K562 treated with DMSO at 1 percent for 12 hours (cell line): ENCODE data around the gene CCDC15. TPM values are rescaled to one million over a fixed set of nuclear protein-coding genes. Genes with fewer than 3 reads are reported as not detected.

Experiments used
- total RNA-seq: library from RNA; unstranded; fragments of 300-600 nt; gene quantifications from 2 replicates; pipeline ENCODE4 v1.2.3, GENCODE V29; 2022; ENCODE audit not compliant: insufficient read depth

CCDC15 gene
- total RNA-seq = 0.65 and 4.8 TPM in 2 replicates

GRCh38 chr11:124953753-124954589 is at the start of gene CCDC15:
TSS of gene CCDC15 (plus strand) at chr11:124954202. CDS start at chr11:124954733, 531 bp downstream.

GRCh38 chr11:124918950-124919349 is 35.1 kb upstream of the CCDC15 start, which contains the start of gene HEPN1:
TSS of gene HEPN1 (plus strand) at chr11:124919250.

GRCh38 chr11:124935548-124936514 is 18.2 kb upstream of the CCDC15 start, which contains the start of gene HEPACAM:
TSS of gene HEPACAM (minus strand) at chr11:124936047. CDS start at chr11:124936006, 41 bp downstream.

GRCh38 chr11:125062931-125063428 is 109.0 kb downstream of the CCDC15 start, which contains the start of gene SLC37A2:
TSS of gene SLC37A2 (plus strand) at chr11:125063305. CDS start at chr11:125063368, 63 bp downstream.

Other genes with a start within 250 kb of the CCDC15 start
- gene NRGN, start 214.3 kb upstream of the CCDC15 start, total RNA-seq = 9.5 and 12.0 TPM in 2 replicates
- not detected in 2 replicates for gene VSIG2, start 201.9 kb upstream of the CCDC15 start, total RNA-seq
- 0.78 and 1.8 TPM in 2 replicates for gene ESAM, start 191.9 kb upstream of the CCDC15 start, total RNA-seq
- 2.2 and 11.2 TPM in 2 replicates for gene MSANTD2, start 153.8 kb upstream of the CCDC15 start, total RNA-seq
- gene ROBO3, start 88.8 kb upstream of the CCDC15 start, total RNA-seq = 1.6 TPM in 1 of 2 replicates, not detected in the other
- not detected in 2 replicates for gene ROBO4, start 56.3 kb upstream of the CCDC15 start, total RNA-seq
- not detected in 2 replicates for gene HEPN1, start 35.0 kb upstream of the CCDC15 start, total RNA-seq
- gene HEPACAM, start 18.2 kb upstream of the CCDC15 start, total RNA-seq = not detected in 2 replicates
- 0.77 and 1.9 TPM in 2 replicates for gene SLC37A2, start 109.1 kb downstream of the CCDC15 start, total RNA-seq
- 15.2 and 16.9 TPM in 2 replicates for gene TMEM218, start 157.4 kb downstream of the CCDC15 start, total RNA-seq
- not detected in 2 replicates for gene PKNOX2, start 210.5 kb downstream of the CCDC15 start, total RNA-seq